Activated CD8-positive, alpha-beta memory T cell treated with anti-CD3 and anti-CD28 coated beads for 36 hours (primary cell): ENCODE results near the gene KRTAP10-4. TPM values are rescaled to one million over a fixed set of nuclear protein-coding genes. Genes with fewer than 3 reads are reported as not detected.
"Not testable (repeated sequence)": the region's sequence is repeated elsewhere in the genome, so short reads cannot be mapped to it uniquely, and the experiment has no call there.

ENCODE experiments used
- CTCF ChIA-PET: fragments of 350-600 bp; sonication (Branson Sonifier 250); formaldehyde crosslinking; loops from one replicate; lab custom pipeline; 2021; ENCODE audit warnings: antibody characterized with exemption; lab: Charles Lee
- POLR2A ChIA-PET: fragments of 350-600 bp; sonication (Branson Sonifier 250); formaldehyde crosslinking; loops from one replicate; lab custom pipeline; 2021; ENCODE audit warnings: antibody characterized with exemption; lab: Charles Lee
- total RNA-seq, 2 experiments: library from RNA; stranded (reverse); gene quantifications; one replicate each; pipeline ENCODE4 v1.2.3, GENCODE V29; 2021

Gene KRTAP10-4
- total RNA-seq, 2 experiments from 2014 or later: not detected

DNA sequence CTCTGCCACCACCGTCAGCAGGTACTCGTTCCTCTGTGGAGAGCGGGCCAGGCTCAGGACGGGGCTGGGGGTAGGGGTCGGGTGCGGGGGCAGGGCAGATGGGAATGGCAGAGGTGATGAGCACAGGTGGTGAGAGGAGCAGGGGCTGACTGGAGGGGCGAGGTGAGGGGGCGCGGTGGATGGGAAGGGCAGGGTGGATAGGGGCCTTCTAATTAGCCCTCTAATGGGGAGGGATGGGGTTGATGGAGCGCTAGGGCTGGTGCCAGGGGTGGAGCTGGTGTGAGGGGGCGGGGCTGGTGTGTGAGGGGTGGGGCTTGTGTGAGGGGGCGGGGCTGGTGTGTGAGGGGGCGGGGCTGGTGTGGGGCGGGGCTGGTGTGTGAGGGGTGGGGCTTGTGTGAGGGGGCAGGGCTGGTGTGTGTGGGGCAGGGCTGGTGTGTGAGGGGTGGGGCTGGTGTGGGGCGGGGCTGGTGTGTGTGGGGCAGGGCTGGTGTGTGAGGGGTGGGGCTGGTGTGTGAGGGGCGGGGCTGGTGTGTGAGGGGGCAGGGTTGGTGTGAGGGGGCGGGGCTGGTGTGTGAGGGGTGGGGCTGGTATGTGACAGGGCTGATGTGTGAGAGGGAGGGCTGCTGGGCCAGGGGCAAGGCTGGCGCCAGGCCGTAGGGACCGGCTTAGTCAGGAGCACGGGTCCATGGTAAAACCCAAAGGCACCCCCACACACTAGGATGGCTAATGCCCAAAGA is 39.5 kb upstream of the KRTAP10-4 start:
- ChIA-PET CTCF (no interaction called here), POLR2A (no interaction called here)

- ChIA-PET CTCF (no interaction called here), POLR2A (no interaction called here)
These were observed 38.8 kb upstream of the KRTAP10-4 start for GRCh38 chr21:44534688-44535087.

DNA sequence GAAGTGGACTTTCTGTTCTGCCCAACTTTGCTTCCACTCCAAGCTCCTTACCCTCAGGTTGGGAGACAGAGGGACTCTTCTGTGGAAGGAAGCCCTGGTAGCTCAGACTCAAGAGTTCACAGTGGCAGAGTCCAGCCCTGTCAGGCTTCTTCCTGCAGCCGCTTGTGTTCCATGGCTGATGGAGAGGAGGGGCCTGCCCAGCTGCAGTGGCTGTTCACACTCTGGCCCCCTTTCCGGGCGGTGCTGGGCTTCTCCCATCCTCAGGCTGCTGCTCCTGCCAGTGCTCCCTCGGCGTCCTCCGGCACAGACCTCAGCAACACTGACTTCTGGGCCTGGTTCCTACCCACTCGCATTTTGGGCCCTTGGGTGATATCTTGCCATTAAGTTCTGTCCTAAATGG is 37.6 kb upstream of the KRTAP10-4 start:
- ChIA-PET POLR2A (no interaction called here), CTCF (no interaction called here)

- CTCF ChIA-PET: no interaction called here
- POLR2A ChIA-PET: no interaction called here
These were observed 35.3 kb upstream of the KRTAP10-4 start for GRCh38 chr21:44537930-44538911.

DNA sequence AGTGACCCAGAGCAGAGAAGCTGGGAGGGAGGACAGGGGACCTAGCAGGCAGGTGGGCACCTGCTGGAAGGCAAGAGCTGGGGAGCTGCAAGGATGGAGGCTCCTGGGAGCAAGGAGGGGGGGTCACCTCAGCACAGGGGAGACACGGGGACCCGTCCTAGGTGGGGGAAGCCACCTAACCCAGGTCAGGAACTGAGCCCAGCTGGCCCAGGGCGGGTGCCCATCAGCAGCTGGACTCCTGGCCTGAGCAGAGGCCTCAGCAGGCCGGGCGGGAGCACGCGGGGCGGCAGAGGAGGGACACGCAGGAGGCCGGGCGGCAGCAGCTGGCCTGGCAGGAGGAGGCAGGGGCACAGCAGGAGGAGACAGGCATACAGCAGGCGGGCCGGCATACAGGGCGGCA is 34.5 kb upstream of the KRTAP10-4 start:
- CTCF ChIA-PET: no interaction called here
- POLR2A ChIA-PET: no interaction called here

DNA sequence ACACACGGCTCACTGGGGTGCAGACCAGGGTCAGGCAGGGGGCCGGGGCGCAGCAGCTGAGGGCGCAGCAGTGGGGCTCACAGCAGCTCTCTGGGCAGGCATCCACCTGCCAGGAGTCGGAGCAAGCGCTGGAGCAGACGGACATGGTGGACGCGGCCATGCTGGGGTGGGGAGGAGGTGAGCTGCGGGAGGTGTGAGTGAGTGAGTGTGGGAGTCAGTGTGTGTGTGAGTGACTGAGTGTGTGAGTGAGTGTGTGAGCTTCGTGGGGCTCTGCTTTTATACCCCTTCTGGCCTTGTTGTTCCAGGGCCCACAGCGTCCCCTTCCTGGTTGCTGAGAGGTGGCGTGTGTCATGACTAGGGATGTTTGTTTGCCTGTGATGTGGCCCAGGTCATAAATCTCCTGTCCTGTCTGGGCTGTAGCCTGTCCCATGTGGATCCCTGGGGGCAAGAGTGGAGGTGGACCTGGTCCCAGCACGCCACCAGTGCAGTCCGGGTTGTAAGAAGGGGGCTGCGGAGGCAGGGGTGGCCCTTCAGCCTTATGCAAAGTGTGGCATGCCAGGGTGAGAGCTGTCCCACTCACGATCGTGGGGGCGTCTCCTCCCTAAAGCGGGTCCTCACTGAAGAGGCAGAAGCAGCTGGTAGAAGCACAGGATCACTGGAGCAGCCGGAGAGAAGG is 33.4 kb upstream of the KRTAP10-4 start, which contains the start of gene KRTAP10-1:
Gene KRTAP10-1 (minus strand): TSS at position 205 of the 676 bp plus-strand sequence. CDS start 45 bp downstream, at position 160.
- CTCF ChIA-PET: no interaction called here

GRCh38 chr21:44540741-44541288 is 32.7 kb upstream of the KRTAP10-4 start:
- CTCF ChIA-PET: no interaction called here
- POLR2A ChIA-PET: interaction anchor here (0.6 kb wide), 1 partner anchor 556 kb away, joined by 6 read pairs; no protein-coding TSS in a partner anchor

More for the DNA sequence above, 33.4 kb upstream of the KRTAP10-4 start, which contains the start of gene KRTAP10-1:
- POLR2A ChIA-PET: interaction anchor here (0.6 kb wide), 1 partner anchor 555 kb away, joined by 6 read pairs; no protein-coding TSS in a partner anchor

GRCh38 chr21:44542716-44543115 is 30.8 kb upstream of the KRTAP10-4 start:
- ChIA-PET CTCF (no interaction called here), POLR2A (no interaction called here)

- POLR2A ChIA-PET: no interaction called here
- CTCF ChIA-PET: no interaction called here
These were observed 29.0 kb upstream of the KRTAP10-4 start for GRCh38 chr21:44544566-44544965.

- POLR2A ChIA-PET: interaction anchor here (0.6 kb wide), 1 partner anchor 279 kb away, joined by 4 read pairs; no protein-coding TSS in a partner anchor
- CTCF ChIA-PET: interaction anchor here (0.6 kb wide), 1 partner anchor 525 kb away, joined by 5 read pairs; no protein-coding TSS in a partner anchor
These were observed 25.7 kb upstream of the KRTAP10-4 start for GRCh38 chr21:44547656-44548331.

DNA sequence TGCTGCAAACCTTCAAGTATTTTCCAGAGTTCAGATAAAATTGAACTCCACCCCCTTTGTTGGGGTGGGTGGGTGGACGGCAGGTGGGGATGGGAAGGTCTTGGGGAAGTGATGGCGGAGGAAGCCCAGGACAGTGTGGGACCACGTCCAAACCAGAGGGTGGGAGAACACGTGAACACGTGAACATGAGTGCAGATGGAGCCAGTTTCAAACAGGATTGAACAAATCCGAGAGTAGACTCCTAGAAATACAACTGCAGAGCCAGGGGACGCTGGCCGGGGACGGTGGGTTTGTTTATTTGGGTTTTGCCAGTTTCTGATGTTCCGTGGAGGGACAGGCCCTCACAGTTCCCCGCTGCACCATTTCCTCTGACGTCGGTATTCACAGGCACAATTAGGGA is 25.1 kb upstream of the KRTAP10-4 start:
- ChIA-PET POLR2A (no interaction called here), CTCF (no interaction called here)

GRCh38 chr21:44548922-44549321 is 24.6 kb upstream of the KRTAP10-4 start:
- ChIA-PET CTCF (no interaction called here), POLR2A (no interaction called here)

- ChIA-PET POLR2A (no interaction called here), CTCF (no interaction called here)
These were observed 23.9 kb upstream of the KRTAP10-4 start for GRCh38 chr21:44549525-44550211.

DNA sequence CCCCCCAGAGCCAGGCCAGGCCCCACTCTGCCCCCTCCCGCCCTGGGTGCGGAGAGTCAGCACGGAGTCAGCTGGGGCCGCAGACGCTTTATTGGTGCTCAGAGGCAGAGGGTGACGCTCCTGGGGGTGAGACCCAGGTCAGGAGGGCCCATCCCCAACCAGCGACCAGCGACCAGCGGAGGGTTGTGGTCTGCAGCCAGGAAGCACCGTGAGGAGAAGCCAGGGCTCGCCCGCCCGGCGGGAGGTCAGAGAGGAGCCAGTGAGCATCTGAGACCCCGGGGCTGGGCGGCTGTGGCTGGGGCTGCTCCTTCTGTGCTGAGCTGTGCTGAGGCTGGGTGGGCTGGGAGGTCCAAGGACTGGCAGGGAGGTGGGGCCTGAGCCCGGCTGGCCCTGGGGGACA is 23.2 kb upstream of the KRTAP10-4 start:
- POLR2A ChIA-PET, CTCF ChIA-PET: not testable (repeated sequence)

DNA sequence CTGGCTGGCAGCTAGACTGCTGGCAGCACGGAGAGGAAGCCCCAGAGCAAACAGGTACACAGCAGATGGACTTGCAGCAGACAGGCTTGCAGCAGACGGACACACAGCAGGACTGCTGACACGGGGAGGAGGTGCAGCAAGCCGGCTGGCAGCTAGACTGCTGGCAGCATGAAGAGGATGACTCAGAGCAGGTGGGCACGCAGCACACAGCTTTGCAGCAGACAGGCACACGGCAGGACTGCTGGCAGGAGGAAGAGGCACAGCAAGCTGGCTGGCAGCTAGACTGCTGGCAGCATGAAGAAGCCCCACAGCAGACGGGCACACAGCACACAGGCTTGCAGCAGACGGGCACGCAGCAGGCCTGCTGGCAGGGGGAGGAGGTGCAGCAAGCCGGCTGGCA is 22.7 kb upstream of the KRTAP10-4 start:
- CTCF ChIA-PET: no interaction called here
- POLR2A ChIA-PET: no interaction called here

DNA sequence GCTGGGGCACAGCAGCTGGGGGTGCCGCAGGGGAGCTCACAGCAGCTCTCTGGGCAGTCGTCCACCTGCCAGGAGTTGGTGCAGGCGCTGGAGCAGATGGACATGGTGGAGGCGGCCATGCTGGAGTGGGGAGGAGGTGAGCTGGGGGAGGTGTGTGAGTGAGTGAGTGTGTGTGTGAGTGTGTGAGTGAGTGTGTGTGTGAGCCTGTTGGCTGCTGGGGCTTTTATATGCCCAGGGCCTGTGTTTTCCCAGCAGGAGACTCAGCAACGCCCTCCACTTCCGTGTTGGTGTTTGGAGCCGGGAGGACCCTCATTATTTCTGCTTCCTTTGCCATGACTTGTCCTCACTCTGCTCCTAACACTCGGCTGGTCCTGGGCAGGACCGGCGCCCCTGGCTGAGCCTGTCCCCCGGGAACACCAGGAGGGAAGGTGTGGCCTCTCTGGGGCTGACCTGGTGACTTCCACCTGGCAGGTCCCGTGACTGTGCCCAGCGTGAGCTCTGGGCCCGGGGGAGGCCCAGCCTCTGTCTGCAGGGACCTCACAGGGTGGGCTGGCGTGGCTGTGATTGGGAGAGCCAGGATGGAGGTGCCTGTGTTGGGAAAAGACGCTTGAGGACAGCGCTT is 22.1 kb upstream of the KRTAP10-4 start, which contains the start of gene KRTAP10-2:
Gene KRTAP10-2 (minus strand): TSS at position 166 of the 622 bp plus-strand sequence. CDS start 47 bp downstream, at position 119.
- ChIA-PET CTCF (no interaction called here), POLR2A (no interaction called here)

GRCh38 chr21:44552136-44552535 is 21.4 kb upstream of the KRTAP10-4 start:
- CTCF ChIA-PET: no interaction called here
- POLR2A ChIA-PET: no interaction called here

GRCh38 chr21:44552681-44553080 is 20.8 kb upstream of the KRTAP10-4 start:
- ChIA-PET POLR2A (no interaction called here), CTCF (no interaction called here)
